ENCODE results near the gene EVI5.

- TF ChIP-seq CTCF (IDR thresholded peaks at IDR 0.05; ENCODE audit: borderline replicate concordance, extremely low read depth, low read length, poor library complexity, severe bottlenecking) (no peak), EZH2 (IDR thresholded peaks at IDR 0.05; ENCODE audit: borderline replicate concordance, low read depth, low read length, severe bottlenecking) (no peak)
Observed at GRCh38 chr1:92638498-92638897, 146.4 kb downstream of the EVI5 start.

All from DND-41 (cell line).